ENCODE data around the gene LSM4.

Gene LSM4

GRCh38 chr19:18274219-18274780, 48.6 kb downstream of the LSM4 start, which contains the start of gene IQCN:
Gene IQCN, minus strand, starts transcription at chr19:18274452. Its CDS starts 4,974 bp downstream, at chr19:18269478.
- no peak for DNase-seq

DNA sequence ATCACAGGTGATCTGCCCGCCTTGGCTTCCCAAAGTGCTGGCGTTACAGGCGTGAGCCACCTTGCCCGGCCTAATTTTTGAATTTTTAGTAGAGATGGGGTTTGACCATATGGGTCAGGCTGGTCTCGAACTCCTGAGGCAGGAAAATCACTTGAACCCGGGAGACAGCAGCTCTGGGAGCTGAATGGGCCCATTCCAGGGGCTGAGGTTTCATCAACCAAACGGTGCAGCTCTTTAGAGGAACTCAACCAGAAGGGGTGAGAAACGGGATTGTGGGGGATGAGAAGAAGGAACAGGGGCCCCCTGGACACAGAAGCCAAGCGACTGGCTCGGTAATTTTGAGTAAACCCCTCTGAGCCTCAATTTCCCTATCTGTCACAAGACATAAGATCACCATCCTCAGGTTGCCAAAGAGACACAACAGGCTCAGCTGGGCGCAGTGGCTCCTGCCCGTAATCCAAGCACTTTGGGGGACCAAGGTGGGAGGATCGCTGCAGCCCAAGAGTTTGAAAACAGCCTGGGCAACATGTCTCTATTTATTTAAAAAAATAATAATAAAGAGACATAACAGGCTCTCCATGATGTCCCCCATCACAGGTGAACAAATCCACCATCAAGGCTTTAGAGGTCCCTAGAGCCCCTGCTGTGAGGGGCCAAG, 49.2 kb downstream of the LSM4 start:
- no peak for DNase-seq

DNA sequence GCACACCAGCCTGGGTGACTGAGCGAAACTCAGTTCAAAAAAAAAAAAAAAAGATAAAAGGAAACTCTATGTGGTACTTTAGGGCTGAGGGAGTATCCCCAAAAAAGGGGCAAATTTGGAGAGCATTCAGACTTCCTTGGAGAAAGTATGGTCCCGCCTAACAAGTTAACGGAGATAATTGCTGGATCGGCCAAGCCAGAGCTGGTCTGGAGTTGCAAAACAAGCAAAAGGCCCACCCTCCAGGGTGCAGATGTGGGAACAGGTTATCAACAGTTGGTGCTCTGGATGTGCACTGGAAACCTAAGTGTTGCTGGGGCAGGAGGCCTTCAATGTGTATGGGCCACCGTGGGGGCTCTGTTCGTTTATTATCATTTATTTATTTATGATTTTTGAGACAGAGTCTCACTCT, 51.4 kb downstream of the LSM4 start:
- no peak for DNase-seq

DNA sequence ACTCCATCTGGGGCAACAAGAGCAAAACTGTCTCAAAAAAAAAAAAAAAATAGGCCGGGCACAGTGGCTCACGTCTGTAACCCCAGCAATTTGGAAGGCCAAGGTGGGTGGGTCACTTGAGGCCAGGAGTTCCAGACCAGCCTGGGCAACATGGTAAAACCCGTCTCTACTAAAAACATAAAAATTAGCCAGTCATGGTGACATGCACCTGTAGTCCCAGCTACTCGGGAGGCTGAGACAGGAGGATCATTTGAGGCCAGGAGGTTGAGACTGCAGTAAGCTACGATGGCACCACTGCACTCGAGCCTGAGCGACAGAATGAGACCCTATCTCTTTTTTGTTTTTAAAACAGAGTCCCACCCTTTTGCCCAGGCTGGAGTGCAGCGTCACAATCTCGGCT, 52.5 kb downstream of the LSM4 start:
- no peak for DNase-seq

DNA sequence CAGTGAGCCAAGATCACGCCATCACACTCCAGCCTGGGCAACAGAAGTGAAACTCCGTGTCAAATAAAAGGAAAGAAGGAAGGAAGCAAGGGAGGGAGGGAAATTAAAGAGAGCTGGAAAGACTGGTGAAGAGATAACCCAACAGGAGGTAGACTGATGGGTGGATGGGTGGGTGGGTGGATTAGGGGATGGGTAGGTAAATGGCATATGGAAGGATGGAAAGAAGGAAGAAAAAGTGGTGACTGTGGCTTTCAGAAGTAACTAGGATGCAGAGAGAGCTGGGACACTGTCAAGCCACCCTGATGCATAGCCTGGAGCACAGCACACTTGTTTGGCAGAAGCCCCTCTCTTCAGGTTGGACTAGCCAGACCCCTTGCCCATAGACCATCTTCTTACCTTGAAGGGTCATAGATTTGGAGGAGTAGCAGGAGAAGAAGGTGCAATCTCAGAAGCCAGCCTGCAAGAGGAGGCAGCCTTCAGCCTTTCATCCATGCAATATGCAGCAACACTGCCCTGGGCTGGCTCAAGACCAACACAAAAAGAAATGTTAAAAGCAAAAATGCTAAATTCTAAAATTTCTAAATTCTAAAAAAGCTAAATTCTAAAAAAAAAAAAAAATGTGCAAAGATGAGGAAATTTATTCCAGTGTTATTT, 53.7 kb downstream of the LSM4 start:
- no peak for DNase-seq

DNA sequence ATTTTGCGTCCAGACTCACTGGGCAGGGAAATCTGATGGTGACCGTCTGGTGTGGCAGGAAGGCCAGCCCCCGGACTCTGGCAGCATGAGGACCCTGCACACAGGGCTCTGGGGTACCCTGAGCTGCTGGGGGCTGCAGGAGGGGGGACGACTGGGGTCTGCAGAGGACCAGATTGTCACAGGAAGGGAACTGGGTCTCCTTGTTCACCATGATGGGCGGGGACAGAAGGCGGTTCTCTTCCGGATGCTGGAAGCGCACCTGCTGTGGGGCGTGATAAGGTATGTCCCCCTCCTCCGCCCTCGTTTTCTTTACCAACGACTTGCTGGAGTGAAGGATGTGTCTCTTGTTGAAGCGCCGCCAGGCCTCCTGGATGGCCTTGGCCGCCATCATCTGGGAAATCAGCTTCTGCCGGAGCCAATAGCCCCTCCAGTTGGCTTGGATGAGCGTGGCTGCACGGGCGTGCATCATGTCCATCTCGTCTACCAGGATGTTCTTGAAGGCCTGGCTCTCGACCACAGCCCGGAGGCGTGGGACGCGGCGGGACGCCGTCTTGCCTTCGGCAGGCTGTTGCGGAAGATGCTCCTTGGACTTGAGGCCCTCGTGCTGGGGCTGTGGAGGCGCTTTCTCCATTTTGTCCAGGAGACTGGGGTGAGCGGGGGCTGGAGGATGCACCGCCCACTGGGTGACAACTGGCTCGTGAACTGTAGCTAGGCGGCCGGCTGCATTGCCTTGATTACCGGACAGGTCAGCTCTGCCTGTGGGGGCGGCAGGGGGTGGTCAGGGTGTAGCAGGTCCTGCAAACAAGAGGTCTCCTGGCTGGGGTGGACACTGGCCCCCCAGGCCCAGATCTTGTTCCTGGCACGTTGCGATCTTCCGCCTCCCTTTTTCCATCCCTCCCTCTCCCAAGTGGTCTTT, 55.8 kb downstream of the LSM4 start:
- no peak for DNase-seq

- no peak for DNase-seq
Measured at GRCh38 chr19:18265582-18265981, 57.3 kb downstream of the LSM4 start.

GRCh38 chr19:18264971-18265540, 57.8 kb downstream of the LSM4 start:
- no peak for DNase-seq

DNA sequence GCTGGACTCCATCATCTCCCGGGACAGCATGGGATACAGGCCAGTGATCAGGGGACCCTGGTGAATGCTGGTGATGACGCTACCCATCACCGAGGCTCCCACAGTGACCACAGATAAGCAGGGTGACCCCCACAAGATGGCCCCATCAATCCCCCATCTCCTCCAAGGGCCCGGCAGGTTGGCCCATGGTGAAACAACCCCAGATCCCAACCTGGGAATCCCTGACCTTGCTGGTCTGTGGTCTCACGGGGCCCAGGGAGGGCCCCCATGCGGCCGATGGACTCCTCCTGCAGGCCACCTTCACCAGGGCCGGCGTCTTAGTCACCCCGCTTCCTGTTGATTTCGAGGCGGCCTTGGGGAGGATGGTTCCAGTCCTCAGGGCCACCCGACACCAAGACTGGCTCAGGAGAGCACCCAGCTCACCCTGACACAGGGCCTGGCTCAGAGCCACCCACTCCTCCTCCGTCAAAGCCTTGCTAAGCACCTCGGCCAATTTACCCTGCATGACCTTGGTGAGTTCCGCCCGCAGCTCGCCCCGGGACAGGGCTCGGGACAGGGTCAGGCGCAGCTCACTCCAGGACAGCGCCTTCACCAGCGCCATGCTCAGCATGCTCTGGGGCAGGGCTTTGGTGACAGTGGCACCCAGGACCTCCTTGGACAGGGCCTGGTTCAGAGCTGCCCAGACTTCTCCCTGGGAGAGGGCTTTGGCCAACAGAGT, 58.6 kb downstream of the LSM4 start:
- no peak for DNase-seq

DNA sequence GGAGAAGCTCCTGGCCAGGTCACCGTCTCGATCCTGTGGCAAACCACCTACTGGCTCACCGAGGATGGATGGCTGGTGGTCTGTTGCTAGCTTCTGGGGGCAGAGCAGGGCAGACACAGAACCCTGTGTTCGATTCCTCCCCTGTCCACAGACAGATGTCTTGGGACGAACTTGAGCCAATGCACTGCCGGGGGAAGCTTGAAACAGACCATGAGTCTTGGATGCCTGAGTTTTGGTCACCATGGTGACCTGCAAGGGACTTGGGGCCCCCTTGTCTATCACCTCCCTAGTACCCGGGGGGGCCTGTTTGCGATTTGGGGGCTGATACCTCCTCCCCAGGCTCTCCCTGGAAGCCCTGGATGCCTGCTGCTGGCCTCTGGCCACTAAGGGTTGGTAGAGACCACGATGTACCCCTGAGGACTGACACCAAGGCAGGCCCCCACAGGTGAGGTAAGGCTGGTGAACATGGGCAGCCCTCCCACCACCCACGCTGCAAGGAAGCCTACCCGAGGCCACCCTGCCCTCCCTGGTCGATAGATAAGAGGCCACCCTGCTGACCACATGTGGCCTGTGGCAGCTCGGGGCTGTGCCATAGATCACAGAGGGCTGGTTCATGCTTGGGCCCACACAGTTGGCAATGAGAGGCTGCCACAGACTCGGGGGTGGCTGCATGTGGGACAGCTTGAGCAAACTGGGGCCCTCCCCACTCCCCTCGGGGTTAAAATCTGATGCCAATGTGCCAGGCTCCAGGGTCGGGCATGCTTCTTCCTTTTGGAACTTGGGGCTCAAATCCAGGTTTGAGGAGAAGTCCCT, 59.3 kb downstream of the LSM4 start:
- DNase-seq, result no peak

- DNase-seq, result no peak
Measured at GRCh38 chr19:18262917-18263316, 60.0 kb downstream of the LSM4 start.

- no peak for DNase-seq
Measured at GRCh38 chr19:18262144-18262543, 60.7 kb downstream of the LSM4 start.

GRCh38 chr19:18261474-18261873, 61.4 kb downstream of the LSM4 start:
- DNase-seq, result no peak

- DNase-seq, result no peak
Measured at GRCh38 chr19:18259893-18260292, 63.0 kb downstream of the LSM4 start.

- DNase-seq, result no peak
Measured at GRCh38 chr19:18257503-18258470, 65.1 kb downstream of the LSM4 start.
